IMR-90 (cell line): ENCODE data around the gene CAPN10.

Experiments
- CEBPB ChIP-seq: IDR thresholded peaks from 2 replicates; pipeline ENCODE4 v1.6.1; 2012; ENCODE audit warnings: low read depth, low read length, improper control_type of control experiment
- CTCF ChIP-seq: conservative IDR thresholded peaks from 2 replicates; pipeline ENCODE4 v1.5.1; 2012; ENCODE audit warnings: mild to moderate bottlenecking, low read depth, low read length, improper control_type of control experiment
- ELK1 ChIP-seq: fragments of 150-350 bp; IDR thresholded peaks from 2 replicates; pipeline ENCODE4 v1.6.1; 2016; ENCODE audit warnings: low read depth, mild to moderate bottlenecking, low read length, moderate library complexity, borderline replicate concordance
- FOS ChIP-seq: fragments of 150-350 bp; IDR thresholded peaks from 2 replicates; pipeline ENCODE4 v1.6.1; 2016; ENCODE audit warnings: low read depth, low read length
- MAFK ChIP-seq: IDR thresholded peaks from 2 replicates; pipeline ENCODE4 v1.6.1; 2012; ENCODE audit warnings: low read depth, low read length, improper control_type of control experiment
- MAZ ChIP-seq: IDR thresholded peaks from 2 replicates; pipeline ENCODE4 v1.6.1; 2012; ENCODE audit warnings: low read depth, mild to moderate bottlenecking, low read length, improper control_type of control experiment, moderate library complexity, borderline replicate concordance
- MXI1 ChIP-seq: IDR thresholded peaks from 2 replicates; pipeline ENCODE4 v1.6.1; 2012; ENCODE audit warnings: low read depth, mild to moderate bottlenecking, low read length, moderate library complexity, borderline replicate concordance
- POLR2A ChIP-seq: IDR thresholded peaks from 2 replicates; pipeline ENCODE4 v1.6.1; 2012; ENCODE audit warnings: mild to moderate bottlenecking, low read depth, low read length
- RAD21 ChIP-seq: IDR thresholded peaks from 2 replicates; pipeline ENCODE4 v1.6.1; 2012; ENCODE audit warnings: low read length, improper control_type of control experiment
- RCOR1 ChIP-seq: IDR thresholded peaks from 2 replicates; pipeline ENCODE4 v1.6.1; 2012; ENCODE audit warnings: mild to moderate bottlenecking, low read length, improper control_type of control experiment; ENCODE audit not compliant: insufficient replicate concordance
- RFX5 ChIP-seq: IDR thresholded peaks from 2 replicates; pipeline ENCODE4 v1.8.0; 2012; ENCODE audit warnings: low read depth, mild to moderate bottlenecking, low read length, moderate library complexity
- SMC3 ChIP-seq: fragments of 150-350 bp; IDR thresholded peaks from 2 replicates; pipeline ENCODE4 v1.6.1; 2016; ENCODE audit warnings: low read depth, mild to moderate bottlenecking, antibody characterized with exemption, low read length, moderate library complexity
- TF ChIP-seq, protein P1 (sequence below): fragments of 150-350 bp; IDR thresholded peaks from 2 replicates; pipeline ENCODE4 v1.6.1; 2017; ENCODE audit warnings: mild to moderate bottlenecking, antibody characterized with exemption, low read length, low read depth

DNA sequence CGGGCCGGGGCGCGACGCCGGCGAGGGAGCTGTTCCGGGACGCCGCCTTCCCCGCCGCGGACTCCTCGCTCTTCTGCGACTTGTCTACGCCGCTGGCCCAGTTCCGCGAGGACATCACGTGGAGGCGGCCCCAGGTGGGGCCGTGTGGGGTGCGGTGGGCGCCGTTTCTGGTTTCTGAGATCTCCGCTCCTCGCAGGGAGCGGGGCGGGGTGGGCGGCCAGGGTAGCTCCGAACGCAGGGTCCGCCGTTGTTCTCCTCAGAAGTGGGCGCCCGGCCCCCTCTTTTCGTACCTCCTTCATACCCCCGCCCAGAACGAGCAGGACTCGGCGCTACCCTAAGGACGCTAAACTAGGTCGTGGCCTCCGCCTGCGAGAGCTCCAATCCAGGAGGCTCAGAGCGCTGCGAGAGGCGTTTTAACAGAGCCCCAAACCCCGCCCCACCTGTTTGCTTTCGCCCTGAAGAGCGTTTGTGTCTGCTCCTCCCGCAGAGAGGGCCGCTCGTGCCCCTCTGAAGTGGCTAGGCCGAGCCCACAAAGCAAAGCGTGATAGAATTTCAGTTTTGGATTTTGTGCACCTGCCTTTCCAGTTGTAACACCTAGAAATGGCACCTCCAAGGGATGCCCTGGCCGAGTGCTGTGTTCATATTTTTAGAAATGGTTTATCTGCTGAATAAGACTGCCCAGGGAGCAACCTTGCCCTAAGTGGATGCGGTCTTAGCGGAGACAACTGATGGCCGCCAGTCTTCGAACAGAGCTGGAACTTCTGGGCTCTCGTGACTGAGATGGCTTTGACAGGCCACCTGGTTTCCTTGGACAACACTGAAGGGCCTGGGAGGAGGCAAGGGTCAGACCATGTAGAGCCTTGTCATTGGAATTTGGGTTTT lies 626 bp downstream of the CAPN10 start:
- TF ChIP-seq CEBPB (no peak), CTCF (no peak), ELK1 (no peak), POLR2A (no peak), RCOR1 (no peak), MXI1 (no peak), MAZ (no peak), FOS (no peak), MAFK (no peak), RFX5 (no peak), RAD21 (no peak), SMC3 (no peak)
- TF ChIP-seq, protein P1, sequence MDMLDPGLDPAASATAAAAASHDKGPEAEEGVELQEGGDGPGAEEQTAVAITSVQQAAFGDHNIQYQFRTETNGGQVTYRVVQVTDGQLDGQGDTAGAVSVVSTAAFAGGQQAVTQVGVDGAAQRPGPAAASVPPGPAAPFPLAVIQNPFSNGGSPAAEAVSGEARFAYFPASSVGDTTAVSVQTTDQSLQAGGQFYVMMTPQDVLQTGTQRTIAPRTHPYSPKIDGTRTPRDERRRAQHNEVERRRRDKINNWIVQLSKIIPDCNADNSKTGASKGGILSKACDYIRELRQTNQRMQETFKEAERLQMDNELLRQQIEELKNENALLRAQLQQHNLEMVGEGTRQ = no peak; the same call in 1 of the 2 replicates
